ENCODE results near the gene EME2. TPM values are rescaled to one million over a fixed set of nuclear protein-coding genes. Genes with fewer than 3 reads are reported as not detected.
"Not testable (repeated sequence)": the region's sequence is repeated elsewhere in the genome, so short reads cannot be mapped to it uniquely, and the experiment has no call there.

Gene EME2
- total RNA-seq, 5 donors from 2014 or later (not counting 1 experiment from before 2014, with no cell fraction given) = 23.0 to 50.6 (median 34.5) TPM

- no peak overlapping the region for H3K4me3 ChIP-seq (ENCODE audit: control insufficient read depth in 1 of 2, extremely low read depth in 1 of 2, low read length in 1 of 2)
- Mint-ChIP-seq H3K9me3 (no peaks in the 10 kb centered on the region), H3K4me1 (peaks cover 5 to 10% (median 8%) of the 10 kb centered on the region in 3 donors), H3K27me3 (no peaks in the 10 kb centered on the region), H3K27ac (no peak overlapping the region), H3K36me3 (peaks cover 21% of the 10 kb centered on the region), H3K4me3 (no peak overlapping the region)
- ATAC-seq (replicated peaks in 1 of 4) (no peak), DNase-seq (no peak)
- peaks cover 0 to 8% of the 10 kb centered on the region in 2 experiments for H3K4me1 ChIP-seq (ENCODE audit: control insufficient read depth in 1 of 2, extremely low read depth in 1 of 2, insufficient read depth in 2 of 2, low read length in 2 of 2)
- H3K36me3 ChIP-seq (ENCODE audit: control insufficient read depth in 2 of 2, extremely low read depth in 1 of 2, insufficient read depth in 1 of 2, low read length in 1 of 2) = peaks cover 16 to 78% of the 10 kb centered on the region in 2 donors
- H3K9me3 ChIP-seq = no peaks in the 10 kb centered on the region
- CTCF ChIA-PET = no interaction called here
- no peak overlapping the region for H3K27ac ChIP-seq (ENCODE audit: low read length)
- no peaks in the 10 kb centered on the region for H3K27me3 ChIP-seq (replicated peaks in 1 of 2; ENCODE audit: control insufficient read depth in 2 of 2, extremely low read depth in 1 of 2, insufficient read depth in 2 of 2, low read length in 1 of 2)
- POLR2A ChIA-PET = interaction anchor here in 1 of 2 donors (0.6 kb wide), 1 partner anchor 36 kb away, joined by 3 read pairs; no protein-coding TSS in a partner anchor
- 99% methylated on average over 18 of the region's 18 CpGs for WGBS (ENCODE audit: insufficient coverage)
Observed at GRCh38 chr16:1729026-1729425, 43.6 kb upstream of the EME2 start.

- DNase-seq (no peak), ATAC-seq (replicated peaks in 1 of 4) (no peak)
- no peak overlapping the region for H3K27ac Mint-ChIP-seq
- H3K27me3 ChIP-seq (replicated peaks in 1 of 2; ENCODE audit: control insufficient read depth in 2 of 2, extremely low read depth in 1 of 2, insufficient read depth in 2 of 2, low read length in 1 of 2) = no peaks in the 10 kb centered on the region
- peaks cover 13 to 76% of the 10 kb centered on the region in 2 donors for H3K36me3 ChIP-seq (ENCODE audit: control insufficient read depth in 2 of 2, extremely low read depth in 1 of 2, insufficient read depth in 1 of 2, low read length in 1 of 2)
- no peaks in the 10 kb centered on the region for H3K27me3 Mint-ChIP-seq
- 99% methylated on average over 34 of the region's 35 CpGs for WGBS (ENCODE audit: insufficient coverage)
- H3K4me3 Mint-ChIP-seq = no peak overlapping the region
- ChIA-PET CTCF (no interaction called here), POLR2A (interaction anchor here in 1 of 2 donors (0.6 kb wide), 1 partner anchor 35 kb away, joined by 3 read pairs; no protein-coding TSS in a partner anchor)
- peaks cover 21% of the 10 kb centered on the region for H3K36me3 Mint-ChIP-seq
- no peak overlapping the region for H3K4me3 ChIP-seq (ENCODE audit: control insufficient read depth in 1 of 2, extremely low read depth in 1 of 2, low read length in 1 of 2)
- no peak overlapping the region for H3K27ac ChIP-seq (ENCODE audit: low read length)
- H3K9me3 Mint-ChIP-seq = no peaks in the 10 kb centered on the region
- H3K9me3 ChIP-seq = no peaks in the 10 kb centered on the region
- peaks cover 0 to 4% of the 10 kb centered on the region in 2 experiments for H3K4me1 ChIP-seq (ENCODE audit: control insufficient read depth in 1 of 2, extremely low read depth in 1 of 2, insufficient read depth in 2 of 2, low read length in 2 of 2)
- peaks cover 5 to 10% (median 8%) of the 10 kb centered on the region in 3 donors for H3K4me1 Mint-ChIP-seq
Observed at GRCh38 chr16:1729445-1729844, 43.2 kb upstream of the EME2 start.

GRCh38 chr16:1731073-1731472 is 41.5 kb upstream of the EME2 start:
- ATAC-seq (replicated peaks in 1 of 4) (no peak), DNase-seq (no peak)
- peaks cover 8 to 71% of the 10 kb centered on the region in 2 donors for H3K36me3 ChIP-seq (ENCODE audit: control insufficient read depth in 2 of 2, extremely low read depth in 1 of 2, insufficient read depth in 1 of 2, low read length in 1 of 2)
- ChIA-PET POLR2A (no interaction called here), CTCF (no interaction called here)
- no peaks in the 10 kb centered on the region for H3K27me3 Mint-ChIP-seq
- H3K9me3 ChIP-seq = no peaks in the 10 kb centered on the region
- peaks cover 20% of the 10 kb centered on the region for H3K36me3 Mint-ChIP-seq
- H3K4me1 ChIP-seq (ENCODE audit: control insufficient read depth in 1 of 2, extremely low read depth in 1 of 2, insufficient read depth in 2 of 2, low read length in 2 of 2) = peaks cover 0 to 2% of the 10 kb centered on the region in 2 experiments
- H3K27ac ChIP-seq (ENCODE audit: low read length) = no peak overlapping the region
- H3K27ac Mint-ChIP-seq = no peak overlapping the region
- no peaks in the 10 kb centered on the region for H3K9me3 Mint-ChIP-seq
- H3K4me3 ChIP-seq (ENCODE audit: control insufficient read depth in 1 of 2, extremely low read depth in 1 of 2, low read length in 1 of 2) = no peak overlapping the region
- H3K4me1 Mint-ChIP-seq = peaks cover 5 to 10% (median 8%) of the 10 kb centered on the region in 3 donors
- WGBS (ENCODE audit: insufficient coverage) = no CpG with 5 or more reads among the region's 7 CpGs
- H3K4me3 Mint-ChIP-seq = no peak overlapping the region
- no peaks in the 10 kb centered on the region for H3K27me3 ChIP-seq (replicated peaks in 1 of 2; ENCODE audit: control insufficient read depth in 2 of 2, extremely low read depth in 1 of 2, insufficient read depth in 2 of 2, low read length in 1 of 2)

- CTCF ChIA-PET = interaction anchor here in 1 of 2 donors (1.5 kb wide), 1 partner anchor 8 kb away, joined by 3 read pairs; no protein-coding TSS in a partner anchor
- Histone ChIP-seq H3K4me1 (ENCODE audit: control insufficient read depth in 1 of 2, extremely low read depth in 1 of 2, insufficient read depth in 2 of 2, low read length in 2 of 2) (peaks cover 0 to under 1% of the 10 kb centered on the region in 2 experiments), H3K4me3 (ENCODE audit: control insufficient read depth in 1 of 2, extremely low read depth in 1 of 2, low read length in 1 of 2) (no peak overlapping the region), H3K27me3 (replicated peaks in 1 of 2; ENCODE audit: control insufficient read depth in 2 of 2, extremely low read depth in 1 of 2, insufficient read depth in 2 of 2, low read length in 1 of 2) (no peaks in the 10 kb centered on the region), H3K27ac (ENCODE audit: low read length) (no peak overlapping the region), H3K9me3 (no peaks in the 10 kb centered on the region), H3K36me3 (ENCODE audit: control insufficient read depth in 2 of 2, extremely low read depth in 1 of 2, insufficient read depth in 1 of 2, low read length in 1 of 2) (peaks cover 8 to 66% of the 10 kb centered on the region in 2 donors)
- ATAC-seq (replicated peaks in 1 of 4) = no peak
- POLR2A ChIA-PET = no interaction called here
- Mint-ChIP-seq H3K4me3 (no peak overlapping the region), H3K36me3 (peaks cover 18% of the 10 kb centered on the region), H3K4me1 (peaks cover 5 to 10% (median 6%) of the 10 kb centered on the region in 3 donors), H3K9me3 (no peaks in the 10 kb centered on the region), H3K27ac (no peak overlapping the region), H3K27me3 (no peaks in the 10 kb centered on the region)
- DNase-seq = no peak
- 100% methylated on average over 1 of the region's 7 CpGs for WGBS (ENCODE audit: insufficient coverage)
Observed at GRCh38 chr16:1731603-1732002, 41.0 kb upstream of the EME2 start.

GRCh38 chr16:1732071-1732470 is 40.5 kb upstream of the EME2 start:
- Mint-ChIP-seq H3K27ac (no peak overlapping the region), H3K9me3 (no peaks in the 10 kb centered on the region), H3K27me3 (no peaks in the 10 kb centered on the region), H3K4me3 (no peak overlapping the region), H3K4me1 (peaks cover 3 to 5% (median 3%) of the 10 kb centered on the region in 3 donors), H3K36me3 (peaks cover 14% of the 10 kb centered on the region)
- Histone ChIP-seq H3K27me3 (replicated peaks in 1 of 2; ENCODE audit: control insufficient read depth in 2 of 2, extremely low read depth in 1 of 2, insufficient read depth in 2 of 2, low read length in 1 of 2) (no peaks in the 10 kb centered on the region), H3K4me3 (ENCODE audit: control insufficient read depth in 1 of 2, extremely low read depth in 1 of 2, low read length in 1 of 2) (no peak overlapping the region), H3K27ac (ENCODE audit: low read length) (no peak overlapping the region), H3K9me3 (no peaks in the 10 kb centered on the region), H3K36me3 (ENCODE audit: control insufficient read depth in 2 of 2, extremely low read depth in 1 of 2, insufficient read depth in 1 of 2, low read length in 1 of 2) (peaks cover 8 to 61% of the 10 kb centered on the region in 2 donors), H3K4me1 (ENCODE audit: control insufficient read depth in 1 of 2, extremely low read depth in 1 of 2, insufficient read depth in 2 of 2, low read length in 2 of 2) (no peaks in the 10 kb centered on the region)
- ChIA-PET POLR2A (no interaction called here), CTCF (interaction anchor here in 1 of 2 donors (1.5 kb wide), 1 partner anchor 9 kb away, joined by 3 read pairs; no protein-coding TSS in a partner anchor)
- DNase-seq = no peak
- 88% methylated on average over 8 of the region's 14 CpGs for WGBS (ENCODE audit: insufficient coverage)
- ATAC-seq (replicated peaks in 1 of 4) = no peak

GRCh38 chr16:1732551-1732987 is 40.0 kb upstream of the EME2 start:
- H3K36me3 ChIP-seq (ENCODE audit: control insufficient read depth in 2 of 2, extremely low read depth in 1 of 2, insufficient read depth in 1 of 2, low read length in 1 of 2) = peaks cover 8 to 56% of the 10 kb centered on the region in 2 donors
- CTCF ChIA-PET = interaction anchor here in 1 of 2 donors (0.5 to 1.5 kb wide), 2 partner anchors 9 to 604 kb away, joined by 3 to 5 read pairs; no protein-coding TSS in a partner anchor
- H3K9me3 ChIP-seq; H3K4me1 ChIP-seq (ENCODE audit: control insufficient read depth in 1 of 2, extremely low read depth in 1 of 2, insufficient read depth in 2 of 2, low read length in 2 of 2); H3K27ac Mint-ChIP-seq; H3K27me3 Mint-ChIP-seq; H3K27ac ChIP-seq (ENCODE audit: low read length); DNase-seq; ATAC-seq (replicated peaks in 1 of 4); H3K4me1 Mint-ChIP-seq; POLR2A ChIA-PET; H3K4me3 Mint-ChIP-seq; H3K36me3 Mint-ChIP-seq; H3K27me3 ChIP-seq (replicated peaks in 1 of 2; ENCODE audit: control insufficient read depth in 2 of 2, extremely low read depth in 1 of 2, insufficient read depth in 2 of 2, low read length in 1 of 2); H3K4me3 ChIP-seq (ENCODE audit: control insufficient read depth in 1 of 2, extremely low read depth in 1 of 2, low read length in 1 of 2); H3K9me3 Mint-ChIP-seq: not testable (repeated sequence)
- 95% methylated on average over 21 of the region's 21 CpGs for WGBS (ENCODE audit: insufficient coverage)
